C4-2B (cell line): ENCODE results near the gene DDX39B.

Experiments used
- H3K27ac ChIP-seq: fragments of 450-650 bp; 2 replicates; pipeline ENCODE4 v1.5.1; 2017
- CTCF ChIP-seq: fragments of 450-650 bp; conservative IDR thresholded peaks from 2 replicates; pipeline ENCODE4 v1.5.1; 2017; ENCODE audit warnings: mild to moderate bottlenecking
- ZFX ChIP-seq: fragments of 450-650 bp; IDR thresholded peaks from 2 replicates; pipeline ENCODE4 v1.6.1; 2017

Gene DDX39B

GRCh38 chr6:31578184-31579118, 36.6 kb upstream of the DDX39B start:
- TF ChIP-seq CTCF (no peak), ZFX (no peak)
- no peak overlapping the region for H3K27ac ChIP-seq

- no peak overlapping the region for H3K27ac ChIP-seq
- TF ChIP-seq CTCF (no peak), ZFX (no peak)
Measured at GRCh38 chr6:31577579-31577966, 35.8 kb upstream of the DDX39B start.

GRCh38 chr6:31576897-31577578, 35.2 kb upstream of the DDX39B start:
- H3K27ac ChIP-seq = no peak overlapping the region
- TF ChIP-seq ZFX (no peak), CTCF (no peak)

GRCh38 chr6:31575952-31576685, 34.3 kb upstream of the DDX39B start:
- H3K27ac ChIP-seq = no peak overlapping the region
- no peak for TF ChIP-seq CTCF
- TF ChIP-seq ZFX = no peak

GRCh38 chr6:31575335-31575901, 33.6 kb upstream of the DDX39B start, which contains the start of gene TNF:
TSS of gene TNF (plus strand) at chr6:31575565. CDS start at chr6:31575742, 177 bp downstream.
- no peak within 1 kb of the TSS for H3K27ac ChIP-seq
- TF ChIP-seq CTCF (no peak), ZFX (no peak)

- H3K27ac ChIP-seq = no peak overlapping the region
- TF ChIP-seq ZFX (no peak), CTCF (no peak)
Measured at GRCh38 chr6:31574106-31575061, 32.6 kb upstream of the DDX39B start.
